ENCODE results near the gene ZNF280B. TPM values are rescaled to one million over a fixed set of nuclear protein-coding genes. Genes with fewer than 3 reads are reported as not detected.
"Not testable (repeated sequence)": the region's sequence is repeated elsewhere in the genome, so short reads cannot be mapped to it uniquely, and the experiment has no call there.

Gene ZNF280B
- total RNA-seq, 1 experiment from 2014 or later: 2.7 TPM

DNA sequence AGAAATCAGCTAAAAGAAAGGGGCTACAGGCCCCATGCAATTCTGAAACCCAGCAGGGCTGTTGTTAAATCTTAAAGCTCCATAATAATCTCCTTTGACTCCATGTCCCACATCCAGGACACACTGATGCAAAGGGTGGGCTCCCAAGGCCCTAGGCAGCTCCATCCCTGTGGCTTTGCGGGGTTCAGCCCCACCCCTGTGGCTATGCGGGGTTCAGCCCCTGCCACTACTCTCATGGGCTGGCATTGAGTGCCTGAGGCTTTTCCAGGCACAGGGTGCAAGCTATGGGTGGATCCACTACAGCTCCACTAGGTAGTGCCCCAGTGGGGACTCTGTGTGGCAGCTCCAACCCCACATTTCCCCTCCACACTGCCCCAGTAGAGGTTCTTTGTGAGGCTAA, 20.2 kb upstream of the ZNF280B start:
- DNase-seq (ENCODE audit: low read depth in 1 of 2, low spot score in 2 of 2): no peak
- Histone ChIP-seq H3K4me1 (replicated peaks) (no peaks in the 10 kb centered on the region), H3K9me3 (replicated peaks) (no peaks in the 10 kb centered on the region), H3K36me3 (no peaks in the 10 kb centered on the region), H3K4me3 (no peak overlapping the region), H3K27me3 (replicated peaks) (peaks cover 7% of the 10 kb centered on the region; the same call in 1 of the 2 replicates), H3K27ac (no peak overlapping the region)

DNA sequence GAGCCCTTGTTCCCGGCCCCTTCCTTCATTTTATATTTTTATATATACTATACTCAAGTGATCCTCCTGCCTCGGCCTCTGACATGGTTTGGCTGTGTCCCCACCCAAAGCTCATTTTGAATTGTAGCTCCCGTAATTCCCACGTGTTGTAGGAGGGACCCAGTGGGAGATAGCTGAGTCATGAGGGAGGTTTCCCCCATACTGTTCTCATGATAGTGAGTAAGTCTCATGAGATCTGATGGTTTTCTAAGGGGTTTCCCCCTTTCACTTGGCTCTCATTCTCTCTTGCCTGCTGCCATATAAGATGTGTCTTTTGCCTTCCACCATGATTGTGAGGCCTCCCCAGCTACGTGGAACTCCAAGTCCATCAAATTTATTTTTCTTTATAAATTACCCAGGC, 18.8 kb upstream of the ZNF280B start:
- no peak for DNase-seq (ENCODE audit: low read depth in 1 of 2, low spot score in 2 of 2)
- no peaks in the 10 kb centered on the region for H3K4me1 ChIP-seq (replicated peaks)

DNA sequence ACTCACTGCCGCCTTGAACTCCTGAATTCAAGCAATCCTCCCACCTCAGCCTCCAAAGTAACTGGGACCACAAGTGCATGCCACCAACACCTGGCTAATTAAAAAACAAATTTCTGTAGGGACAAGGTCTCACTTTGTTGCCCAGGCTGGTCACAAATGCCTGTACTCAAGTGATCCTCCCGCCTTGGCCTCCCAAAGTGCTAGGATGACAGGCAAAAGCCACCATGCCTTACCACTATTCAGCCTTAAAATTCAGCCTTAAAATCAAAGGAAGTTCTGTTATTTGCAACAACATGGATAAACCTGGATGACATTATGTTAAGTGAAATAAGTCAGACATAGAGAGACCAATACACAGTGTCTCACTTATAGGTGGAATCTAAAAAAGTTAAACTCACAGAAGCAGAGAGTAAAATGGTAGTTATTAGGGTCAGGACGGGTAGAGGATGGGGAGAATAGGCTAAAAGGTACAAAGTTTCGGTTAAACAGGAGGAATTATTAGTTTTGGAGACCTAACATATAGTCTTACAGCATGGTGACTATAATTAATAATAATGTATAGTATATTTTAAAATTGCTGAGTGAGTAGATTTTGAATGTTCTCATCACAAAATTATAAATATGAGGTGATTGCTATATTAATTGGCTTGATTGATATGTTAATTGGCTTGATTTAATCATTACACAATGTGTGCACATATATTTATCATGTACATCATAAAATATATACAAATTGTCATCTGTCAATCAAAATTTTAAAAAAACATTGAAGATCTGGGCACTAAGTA, 17.8 kb upstream of the ZNF280B start:
- Histone ChIP-seq H3K27me3 (replicated peaks) (peaks cover 15% of the 10 kb centered on the region), H3K4me3 (no peak overlapping the region), H3K27ac (no peak overlapping the region), H3K36me3 (no peaks in the 10 kb centered on the region), H3K4me1 (replicated peaks) (no peaks in the 10 kb centered on the region), H3K9me3 (replicated peaks) (no peaks in the 10 kb centered on the region)
- no peak for DNase-seq (ENCODE audit: low read depth in 1 of 2, low spot score in 2 of 2)

More for the DNA sequence above, 18.8 kb upstream of the ZNF280B start:
- Histone ChIP-seq H3K27me3 (replicated peaks) (peaks cover 15% of the 10 kb centered on the region), H3K36me3 (no peaks in the 10 kb centered on the region), H3K4me3 (no peak overlapping the region), H3K9me3 (replicated peaks) (no peaks in the 10 kb centered on the region), H3K27ac (no peak overlapping the region)

DNA sequence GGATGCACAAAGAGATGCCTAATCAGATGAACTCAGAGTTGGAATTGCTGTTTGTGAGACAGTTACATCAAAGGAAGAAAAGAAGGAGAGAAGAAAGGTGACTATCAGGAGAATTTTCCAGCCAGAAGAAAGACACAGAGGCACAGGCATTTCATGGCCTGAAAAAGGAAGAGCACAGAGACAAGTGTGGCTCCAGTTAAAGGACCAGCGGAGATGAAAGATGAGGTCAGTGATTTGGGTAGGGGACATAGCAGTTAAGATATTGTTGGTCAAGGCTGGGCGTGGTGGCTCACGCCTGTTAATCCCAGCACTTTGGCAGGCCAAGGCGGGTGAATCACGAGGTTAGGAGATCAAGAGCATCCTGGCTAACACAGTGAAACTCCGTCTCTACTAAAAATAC, 15.0 kb upstream of the ZNF280B start:
- DNase-seq (ENCODE audit: low read depth in 1 of 2, low spot score in 2 of 2): no peak
- Histone ChIP-seq H3K4me1 (replicated peaks) (peaks cover 10% of the 10 kb centered on the region), H3K27me3 (replicated peaks) (peaks cover 17% of the 10 kb centered on the region), H3K36me3 (no peaks in the 10 kb centered on the region), H3K9me3 (replicated peaks) (no peaks in the 10 kb centered on the region), H3K27ac (no peak overlapping the region), H3K4me3 (no peak overlapping the region)

DNA sequence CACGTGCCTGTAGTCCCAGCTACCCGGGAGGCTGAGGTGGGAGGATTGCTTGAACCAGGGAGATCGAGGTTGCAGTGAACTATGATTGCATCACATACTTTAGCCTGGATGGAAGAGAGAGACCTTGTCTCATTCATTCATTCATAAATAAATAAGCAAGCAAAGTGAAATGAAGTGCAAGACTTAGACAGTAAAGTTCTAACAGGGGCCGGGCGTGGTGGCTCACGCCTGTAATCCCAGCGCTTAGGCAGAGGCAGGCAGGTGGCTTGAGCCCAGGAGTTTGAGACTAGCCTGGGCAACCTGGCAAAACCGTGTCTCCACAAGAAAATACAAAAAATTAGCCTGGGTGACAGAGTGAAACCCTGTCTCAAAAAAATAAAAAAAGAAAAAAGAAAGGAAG, 13.1 kb upstream of the ZNF280B start:
- H3K27me3 ChIP-seq (replicated peaks): peaks cover 17% of the 10 kb centered on the region

DNA sequence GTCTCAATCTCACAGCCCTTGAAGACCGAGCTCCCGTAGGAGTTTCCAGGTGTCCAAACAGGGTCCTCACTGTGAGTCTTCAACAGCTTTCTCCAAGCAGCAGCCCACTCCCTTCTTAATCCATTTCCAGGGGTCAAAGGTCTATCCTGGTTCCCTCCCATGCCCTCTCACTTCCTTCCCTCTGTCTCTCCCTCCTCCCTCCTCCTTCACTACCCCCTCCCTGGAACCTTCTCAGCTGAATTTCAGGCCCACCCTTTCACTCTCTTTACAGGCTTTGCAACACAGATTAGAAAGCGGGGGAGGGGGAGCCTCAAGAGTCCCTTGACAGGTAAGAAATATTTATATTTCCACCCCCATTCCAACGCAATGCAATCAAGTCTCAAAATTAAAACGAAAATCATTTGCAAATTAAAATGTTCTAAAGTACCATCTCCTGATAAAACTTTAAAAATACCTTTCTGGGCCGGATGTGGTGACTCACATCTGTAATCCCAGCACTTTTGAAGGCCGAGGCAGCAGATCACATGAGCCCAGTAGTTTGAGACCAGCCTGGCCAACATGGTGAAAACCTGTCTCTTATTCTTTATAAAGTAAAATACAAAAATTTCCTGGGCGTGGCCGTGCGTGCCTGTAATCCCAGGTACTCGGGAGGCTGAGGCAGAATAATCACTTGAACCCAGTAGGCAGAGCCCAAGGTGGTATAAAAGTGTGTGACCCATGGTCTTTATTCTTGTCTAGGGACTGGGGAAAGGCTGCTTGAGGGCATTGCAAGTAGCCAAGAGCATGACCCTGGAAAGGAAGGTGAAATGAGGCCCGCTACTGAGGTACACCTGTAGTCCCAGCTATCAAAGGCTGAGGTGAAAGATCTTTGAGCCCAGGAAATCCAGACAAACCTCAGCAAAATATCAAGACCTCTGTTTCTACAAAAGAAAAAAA, 12.4 kb upstream of the ZNF280B start:
- Histone ChIP-seq H3K4me1 (replicated peaks) (peaks cover 10% of the 10 kb centered on the region), H3K4me3 (no peak overlapping the region), H3K9me3 (replicated peaks) (no peaks in the 10 kb centered on the region), H3K36me3 (no peaks in the 10 kb centered on the region), H3K27ac (no peak overlapping the region), H3K27me3 (replicated peaks) (peaks cover 14% of the 10 kb centered on the region)
- no peak for DNase-seq (ENCODE audit: low read depth in 1 of 2, low spot score in 2 of 2)

More for the DNA sequence above, 13.1 kb upstream of the ZNF280B start:
- H3K4me1 ChIP-seq (replicated peaks): peaks cover 10% of the 10 kb centered on the region
- DNase-seq (ENCODE audit: low read depth in 1 of 2, low spot score in 2 of 2): no peak
- no peak overlapping the region for H3K27ac ChIP-seq
- H3K4me3 ChIP-seq: no peak overlapping the region
- no peaks in the 10 kb centered on the region for H3K9me3 ChIP-seq (replicated peaks)
- H3K36me3 ChIP-seq: no peaks in the 10 kb centered on the region

DNA sequence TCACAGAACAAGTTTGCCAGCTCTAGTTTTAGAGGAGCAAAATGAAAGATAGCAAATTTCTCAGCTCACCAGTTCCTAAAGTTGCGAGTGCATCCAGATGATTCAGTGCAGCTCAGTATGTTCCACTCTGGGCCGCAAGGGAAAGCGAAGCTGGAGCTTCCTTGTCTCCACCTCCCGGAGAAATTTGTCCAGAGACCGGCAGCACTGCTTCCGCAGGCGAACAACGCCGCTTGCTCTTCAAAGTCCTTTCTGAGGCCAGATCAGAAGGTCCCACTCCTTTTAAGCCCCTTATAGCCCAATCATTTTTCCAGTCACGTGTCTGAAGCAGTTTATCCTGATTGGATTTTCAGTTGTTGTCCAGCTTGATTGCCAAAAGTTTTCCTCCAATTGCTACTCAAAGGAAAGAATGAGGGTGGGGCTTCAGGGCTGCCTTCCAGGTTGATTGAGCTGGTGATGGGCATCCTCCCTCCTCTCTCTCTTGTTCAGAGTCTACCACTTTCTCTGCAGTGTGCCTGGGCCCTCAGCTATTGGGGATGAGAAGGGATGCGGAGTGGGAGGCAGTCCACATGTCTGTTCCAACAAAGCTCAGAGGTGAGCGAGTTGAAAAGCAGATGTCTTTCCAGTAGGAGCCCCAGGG, 11.6 kb upstream of the ZNF280B start, which contains the start of gene ZNF280A:
Gene ZNF280A (minus strand): TSS at position 251 of the 637 bp plus-strand sequence. CDS start 4,640 bp downstream, outside the sequence.
- no peaks in the 10 kb centered on the region for H3K9me3 ChIP-seq (replicated peaks)
- DNase-seq (ENCODE audit: low read depth in 1 of 2, low spot score in 2 of 2): peak in 1 of 2 experiments; percentile 27
- H3K4me1 ChIP-seq (replicated peaks): peaks cover 10% of the 10 kb centered on the region
- H3K36me3 ChIP-seq: no peaks in the 10 kb centered on the region
- peak within 1 kb of the TSS; percentile 23 for H3K4me3 ChIP-seq
- peaks cover 10% of the 10 kb centered on the region for H3K27me3 ChIP-seq (replicated peaks)
- no peak within 1 kb of the TSS for H3K27ac ChIP-seq

GRCh38 chr22:22519591-22519990, 11.0 kb upstream of the ZNF280B start:
- H3K27ac ChIP-seq: no peak overlapping the region
- peaks cover 10% of the 10 kb centered on the region for H3K27me3 ChIP-seq (replicated peaks)
- no peaks in the 10 kb centered on the region for H3K9me3 ChIP-seq (replicated peaks)
- H3K4me3 ChIP-seq: peak overlapping the region; percentile 23
- no peaks in the 10 kb centered on the region for H3K36me3 ChIP-seq
- no peak for DNase-seq (ENCODE audit: low read depth in 1 of 2, low spot score in 2 of 2)
- H3K4me1 ChIP-seq (replicated peaks): peaks cover 10% of the 10 kb centered on the region

GRCh38 chr22:22516992-22517391, 8.4 kb upstream of the ZNF280B start:
- Histone ChIP-seq H3K36me3 (no peaks in the 10 kb centered on the region), H3K9me3 (replicated peaks) (no peaks in the 10 kb centered on the region), H3K27ac (no peak overlapping the region), H3K27me3 (replicated peaks) (peaks cover 7% of the 10 kb centered on the region; the same call in 1 of the 2 replicates), H3K4me1 (replicated peaks) (peaks cover 10% of the 10 kb centered on the region), H3K4me3 (no peak overlapping the region)
- DNase-seq (ENCODE audit: low read depth in 1 of 2, low spot score in 2 of 2): no peak

DNA sequence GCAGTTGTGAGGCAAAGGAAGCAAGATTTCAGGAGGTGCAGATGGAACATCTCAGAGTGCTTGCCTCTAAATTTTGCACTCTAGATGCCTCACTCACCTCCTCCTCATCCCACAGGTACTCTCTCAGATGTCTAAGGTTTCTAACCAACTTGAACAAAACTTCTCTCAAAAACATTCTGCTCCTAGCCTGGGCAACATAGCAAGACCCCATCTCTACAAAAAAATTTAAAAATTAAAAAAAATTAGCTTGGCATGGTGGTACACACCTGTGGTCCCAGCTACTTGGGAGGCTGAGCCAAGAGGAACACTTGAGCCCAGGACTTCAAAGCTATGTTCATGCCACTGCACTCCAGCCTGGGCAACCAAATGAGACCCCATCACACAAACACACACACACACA, 7.3 kb upstream of the ZNF280B start:
- H3K27me3 ChIP-seq (replicated peaks): peaks cover 7% of the 10 kb centered on the region; the same call in 1 of the 2 replicates
- H3K36me3 ChIP-seq: no peaks in the 10 kb centered on the region
- H3K4me1 ChIP-seq (replicated peaks): peaks cover 10% of the 10 kb centered on the region
- no peak for DNase-seq (ENCODE audit: low read depth in 1 of 2, low spot score in 2 of 2)
- no peaks in the 10 kb centered on the region; the same call in 1 of the 2 replicates for H3K9me3 ChIP-seq (replicated peaks)
- no peak overlapping the region for H3K4me3 ChIP-seq
- no peak overlapping the region for H3K27ac ChIP-seq

DNA sequence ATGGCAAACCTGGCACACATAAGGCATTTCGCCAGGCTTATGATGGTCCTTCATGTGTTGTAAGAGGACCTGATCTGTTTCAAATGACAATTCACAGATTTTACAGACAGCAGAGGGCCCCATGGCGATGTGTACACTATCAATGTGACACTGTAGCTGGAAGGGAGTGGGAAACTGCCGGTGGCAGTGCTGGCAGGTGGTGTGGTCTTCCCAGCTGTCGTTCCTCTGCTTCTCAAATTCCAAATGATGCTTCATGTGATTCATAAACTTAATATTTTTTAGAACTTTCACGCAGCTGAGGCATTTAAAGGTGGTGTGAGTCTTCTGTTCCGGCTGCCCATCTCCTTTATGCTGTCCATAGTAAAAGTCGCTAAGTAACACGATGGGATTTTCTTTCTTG, 5.9 kb upstream of the ZNF280B start:
- not testable (repeated sequence) for DNase-seq (ENCODE audit: low read depth in 1 of 2, low spot score in 2 of 2); H3K4me1 ChIP-seq (replicated peaks); H3K9me3 ChIP-seq (replicated peaks); H3K36me3 ChIP-seq; H3K27me3 ChIP-seq (replicated peaks); H3K27ac ChIP-seq; H3K4me3 ChIP-seq

GRCh38 chr22:22513619-22514018, 5.1 kb upstream of the ZNF280B start:
- Histone ChIP-seq H3K27me3 (replicated peaks) (peaks cover 4% of the 10 kb centered on the region; the same call in 1 of the 2 replicates), H3K4me3 (no peak overlapping the region), H3K4me1 (replicated peaks) (no peaks in the 10 kb centered on the region), H3K27ac (no peak overlapping the region), H3K9me3 (replicated peaks) (peaks cover 5% of the 10 kb centered on the region; the same call in 1 of the 2 replicates), H3K36me3 (no peaks in the 10 kb centered on the region)
- DNase-seq (ENCODE audit: low read depth in 1 of 2, low spot score in 2 of 2): no peak

- no peak overlapping the region for H3K27ac ChIP-seq
- no peak overlapping the region for H3K4me3 ChIP-seq
These were observed 4.4 kb upstream of the ZNF280B start for GRCh38 chr22:22512951-22513350.

More at GRCh38 chr22:22512951-22513350, 4.4 kb upstream of the ZNF280B start:
- DNase-seq (ENCODE audit: low read depth in 1 of 2, low spot score in 2 of 2): no peak
- peaks cover 4% of the 10 kb centered on the region; the same call in 1 of the 2 replicates for H3K27me3 ChIP-seq (replicated peaks)
- peaks cover 5% of the 10 kb centered on the region; the same call in 1 of the 2 replicates for H3K9me3 ChIP-seq (replicated peaks)
- no peaks in the 10 kb centered on the region for H3K4me1 ChIP-seq (replicated peaks)
- no peaks in the 10 kb centered on the region for H3K36me3 ChIP-seq

All from SJSA1 (cell line).